Measurements from ENCODE around the gene CALCB. TPM values are rescaled to one million over a fixed set of nuclear protein-coding genes. Genes with fewer than 3 reads are reported as not detected.

CALCB gene
- total RNA-seq, 4 donors from 2014 or later = 0.42 to 0.90 TPM; not detected in 2

GRCh38 chr11:15048616-15049015 is 24.8 kb upstream of the CALCB start:
- no peaks in the 10 kb centered on the region for H3K27me3 ChIP-seq
- no peak for DNase-seq (ENCODE audit: low spot score in 2 of 2)
- H3K9me3 ChIP-seq = no peaks in the 10 kb centered on the region
- no peak overlapping the region for H3K27ac ChIP-seq
- no peaks in the 10 kb centered on the region for H3K4me1 ChIP-seq
- H3K36me3 ChIP-seq = no peaks in the 10 kb centered on the region
- no peak for TF ChIP-seq EP300 (IDR thresholded peaks at IDR 0.05)
- no peak for TF ChIP-seq POLR2A (IDR thresholded peaks at IDR 0.05)
- no peak for TF ChIP-seq CTCF (IDR thresholded peaks at IDR 0.05)
- H3K4me3 ChIP-seq = no peak overlapping the region

GRCh38 chr11:15053191-15053685 is 20.2 kb upstream of the CALCB start:
- no peaks in the 10 kb centered on the region for H3K27me3 ChIP-seq
- H3K36me3 ChIP-seq = no peaks in the 10 kb centered on the region
- no peak for DNase-seq (ENCODE audit: low spot score in 2 of 2)
- no peak overlapping the region for H3K4me3 ChIP-seq
- 76 to 91% methylated on average over 1 of the region's 1 CpG for WGBS, 2 donors
- TF ChIP-seq CTCF (IDR thresholded peaks at IDR 0.05) (no peak), POLR2A (IDR thresholded peaks at IDR 0.05) (no peak), EP300 (IDR thresholded peaks at IDR 0.05) (no peak)
- H3K9me3 ChIP-seq = no peaks in the 10 kb centered on the region
- no peaks in the 10 kb centered on the region for H3K4me1 ChIP-seq
- H3K27ac ChIP-seq = no peak overlapping the region

GRCh38 chr11:15055620-15056356 is 17.6 kb upstream of the CALCB start:
- H3K4me1 ChIP-seq = no peaks in the 10 kb centered on the region
- H3K36me3 ChIP-seq = no peaks in the 10 kb centered on the region
- no peaks in the 10 kb centered on the region for H3K9me3 ChIP-seq
- H3K27me3 ChIP-seq = no peaks in the 10 kb centered on the region
- TF ChIP-seq CTCF (IDR thresholded peaks at IDR 0.05) = no peak
- TF ChIP-seq POLR2A (IDR thresholded peaks at IDR 0.05) = no peak
- TF ChIP-seq EP300 (IDR thresholded peaks at IDR 0.05) = no peak
- 72 to 74% methylated on average over 3 of the region's 3 CpGs for WGBS, 2 donors
- no peak for DNase-seq (ENCODE audit: low spot score in 2 of 2)
- no peak overlapping the region for H3K27ac ChIP-seq
- H3K4me3 ChIP-seq = no peak overlapping the region

DNA sequence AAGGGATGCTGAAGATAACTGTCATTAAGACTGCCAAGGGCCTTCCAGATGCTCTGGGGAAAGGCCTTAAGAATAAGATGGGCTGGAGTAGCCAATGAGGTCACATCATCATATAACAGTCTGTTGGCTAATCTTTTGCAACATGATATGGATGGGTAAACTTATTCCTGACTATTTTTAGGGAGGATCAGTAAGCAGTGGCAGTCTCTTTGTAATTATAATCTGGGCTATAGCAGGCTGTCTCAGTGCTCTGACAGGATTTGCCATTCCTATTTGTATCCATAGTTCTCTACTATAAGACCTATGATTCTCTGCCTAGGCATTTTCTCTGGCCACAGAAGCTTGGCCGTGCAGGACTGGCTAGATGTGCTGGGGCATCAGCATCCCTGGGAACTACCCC is 16.1 kb upstream of the CALCB start:
- H3K4me3 ChIP-seq = no peak overlapping the region
- no peaks in the 10 kb centered on the region for H3K27me3 ChIP-seq
- no peaks in the 10 kb centered on the region for H3K4me1 ChIP-seq
- no peak for DNase-seq (ENCODE audit: low spot score in 2 of 2)
- no peaks in the 10 kb centered on the region for H3K9me3 ChIP-seq
- 88 to 93% methylated on average over 1 of the region's 1 CpG for WGBS, 2 donors
- no peak overlapping the region for H3K27ac ChIP-seq
- TF ChIP-seq CTCF (IDR thresholded peaks at IDR 0.05) = no peak
- no peak for TF ChIP-seq POLR2A (IDR thresholded peaks at IDR 0.05)
- TF ChIP-seq EP300 (IDR thresholded peaks at IDR 0.05) = no peak
- H3K36me3 ChIP-seq = no peaks in the 10 kb centered on the region

- Histone ChIP-seq H3K36me3 (no peaks in the 10 kb centered on the region), H3K4me3 (no peak overlapping the region), H3K9me3 (peaks cover 0 to 5% (median 0%) of the 10 kb centered on the region in 4 donors), H3K27me3 (no peaks in the 10 kb centered on the region), H3K4me1 (no peaks in the 10 kb centered on the region), H3K27ac (no peak overlapping the region)
- TF ChIP-seq EP300 (IDR thresholded peaks at IDR 0.05) (no peak), CTCF (IDR thresholded peaks at IDR 0.05) (no peak), POLR2A (IDR thresholded peaks at IDR 0.05) (no peak)
- DNase-seq (ENCODE audit: low spot score in 2 of 2) = no peak
- WGBS, 2 donors = 80 to 83% methylated on average over 2 of the region's 2 CpGs
These were observed 14.1 kb upstream of the CALCB start for GRCh38 chr11:15059132-15059915.

All from tibial nerve (tissue), 4 donors.